ENCODE data around the gene ANAPC15. TPM values are rescaled to one million over a fixed set of nuclear protein-coding genes. Genes with fewer than 3 reads are reported as not detected.

Gene ANAPC15
- total RNA-seq, 4 donors from 2014 or later = 21.5 to 49.6 (median 39.7) TPM

- H3K36me3 ChIP-seq = peaks cover 3 to 5% of the 10 kb centered on the region in 2 donors
- intact Hi-C loops (cut with DNase I) = loop anchor here (10.0 kb wide), 2 partner anchors 121 to 331 kb away; partner anchors contain the start of genes CLPB and INPPL1
- H3K4me3 ChIP-seq (replicated peaks in 1 of 3) = peak overlapping the region in 1 of 3 donors; percentile 76
- WGBS, 2 donors = 76 to 83% methylated on average over 11 of the region's 11 CpGs
- TF ChIP-seq, protein P1, sequence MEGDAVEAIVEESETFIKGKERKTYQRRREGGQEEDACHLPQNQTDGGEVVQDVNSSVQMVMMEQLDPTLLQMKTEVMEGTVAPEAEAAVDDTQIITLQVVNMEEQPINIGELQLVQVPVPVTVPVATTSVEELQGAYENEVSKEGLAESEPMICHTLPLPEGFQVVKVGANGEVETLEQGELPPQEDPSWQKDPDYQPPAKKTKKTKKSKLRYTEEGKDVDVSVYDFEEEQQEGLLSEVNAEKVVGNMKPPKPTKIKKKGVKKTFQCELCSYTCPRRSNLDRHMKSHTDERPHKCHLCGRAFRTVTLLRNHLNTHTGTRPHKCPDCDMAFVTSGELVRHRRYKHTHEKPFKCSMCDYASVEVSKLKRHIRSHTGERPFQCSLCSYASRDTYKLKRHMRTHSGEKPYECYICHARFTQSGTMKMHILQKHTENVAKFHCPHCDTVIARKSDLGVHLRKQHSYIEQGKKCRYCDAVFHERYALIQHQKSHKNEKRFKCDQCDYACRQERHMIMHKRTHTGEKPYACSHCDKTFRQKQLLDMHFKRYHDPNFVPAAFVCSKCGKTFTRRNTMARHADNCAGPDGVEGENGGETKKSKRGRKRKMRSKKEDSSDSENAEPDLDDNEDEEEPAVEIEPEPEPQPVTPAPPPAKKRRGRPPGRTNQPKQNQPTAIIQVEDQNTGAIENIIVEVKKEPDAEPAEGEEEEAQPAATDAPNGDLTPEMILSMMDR (IDR thresholded peaks at IDR 0.05) = no peak
- TF ChIP-seq POLR2A (IDR thresholded peaks at IDR 0.05) = no peak
- H3K27ac ChIP-seq = peak overlapping the region; percentile 92 to 98 (median 96)
- no peaks in the 10 kb centered on the region for H3K9me3 ChIP-seq
- peaks cover 14 to 34% of the 10 kb centered on the region in 2 donors for H3K4me1 ChIP-seq
- no peak for DNase-seq
- H3K27me3 ChIP-seq = no peaks in the 10 kb centered on the region
Measured at GRCh38 chr11:72103754-72104167, 8.7 kb downstream of the ANAPC15 start.

- intact Hi-C loops (cut with DNase I) = loop anchor here (10.0 kb wide), 2 partner anchors 122 to 332 kb away; partner anchors contain the start of genes CLPB and INPPL1
Measured at GRCh38 chr11:72102946-72103753, 9.3 kb downstream of the ANAPC15 start, which contains the start of gene LAMTOR1. Gene LAMTOR1 (minus strand): TSS chr11:72103297. CDS start chr11:72103224, 73 bp downstream.

DNA sequence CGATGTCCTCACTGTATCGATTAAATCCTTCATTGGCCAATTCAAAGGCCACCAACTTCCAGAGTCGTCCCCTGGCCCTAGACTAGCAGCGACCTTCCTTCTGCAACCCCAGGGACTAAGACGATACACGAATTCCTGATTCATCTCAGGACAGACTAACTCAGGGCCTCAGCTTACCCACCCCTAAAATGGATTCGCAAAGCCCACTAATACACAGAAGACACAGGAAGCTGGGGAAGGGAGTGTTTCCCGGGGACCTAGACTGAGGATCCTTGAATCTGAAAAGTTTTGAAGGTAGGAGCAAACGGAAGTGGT is 9.9 kb downstream of the ANAPC15 start:
- Histone ChIP-seq H3K4me1 (peaks cover 14 to 34% of the 10 kb centered on the region in 2 donors), H3K27ac (peak overlapping the region; percentile 92 to 98 (median 96)), H3K4me3 (replicated peaks in 1 of 3) (peak overlapping the region; percentile 56 to 99 (median 76)), H3K36me3 (peaks cover 15 to 17% of the 10 kb centered on the region in 2 donors), H3K9me3 (no peaks in the 10 kb centered on the region), H3K27me3 (no peaks in the 10 kb centered on the region)
- TF ChIP-seq, protein P1 (IDR thresholded peaks at IDR 0.05) = no peak
- TF ChIP-seq POLR2A (IDR thresholded peaks at IDR 0.05) = peak in 1 of 2 donors; percentile 24
- intact Hi-C loops (cut with DNase I) = loop anchor here (10.0 kb wide), 2 partner anchors 122 to 332 kb away; partner anchors contain the start of genes CLPB and INPPL1
- no peak for DNase-seq
- 4 to 5% methylated on average over 9 of the region's 9 CpGs for WGBS, 2 donors

More at GRCh38 chr11:72102946-72103753, 9.3 kb downstream of the ANAPC15 start, which contains the start of gene LAMTOR1:
- Histone ChIP-seq H3K4me3 (replicated peaks in 1 of 3) (peak within 1 kb of the TSS; percentile 56 to 99 (median 76)), H3K4me1 (peaks cover 14 to 34% of the 10 kb centered on the region in 2 donors), H3K9me3 (no peaks in the 10 kb centered on the region), H3K27me3 (no peaks in the 10 kb centered on the region), H3K36me3 (peaks cover 9 to 11% of the 10 kb centered on the region in 2 donors), H3K27ac (peak within 1 kb of the TSS; percentile 92 to 98 (median 96))
- DNase-seq = peak; percentile 100
- peak; percentile 56 to 82 for TF ChIP-seq POLR2A (IDR thresholded peaks at IDR 0.05)
- TF ChIP-seq, protein P1 (IDR thresholded peaks at IDR 0.05) = peak in 4 of 6 experiments; percentile 31 to 67 (median 56)
- 4 to 8% methylated on average over 24 to 26 of the region's 64 CpGs for WGBS, 2 donors

DNA sequence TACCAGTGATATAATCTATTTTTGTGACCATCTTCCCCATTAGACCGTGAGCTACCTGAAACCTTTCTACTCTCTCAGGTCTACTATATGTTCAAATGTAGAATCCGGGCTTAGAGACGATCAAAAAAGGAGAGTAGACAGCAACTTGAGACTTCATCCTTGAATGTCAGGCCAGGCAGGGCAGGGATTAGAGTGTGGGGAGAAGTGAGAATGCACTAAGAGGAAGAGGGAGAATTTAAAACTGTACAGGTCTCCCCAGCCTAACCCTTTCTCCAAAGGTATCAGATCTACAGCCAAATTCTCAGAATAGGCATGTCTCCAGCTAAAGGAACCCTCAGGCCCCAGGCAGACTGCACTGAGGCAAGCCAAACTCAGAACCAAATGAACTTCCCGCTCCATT is 10.3 kb downstream of the ANAPC15 start:
- no peaks in the 10 kb centered on the region for H3K27me3 ChIP-seq
- H3K9me3 ChIP-seq = no peaks in the 10 kb centered on the region
- H3K27ac ChIP-seq = peak overlapping the region; percentile 92 to 98 (median 96)
- intact Hi-C loops (cut with DNase I) = loop anchor here (10.0 kb wide), 2 partner anchors 123 to 333 kb away; partner anchors contain the start of genes CLPB and INPPL1
- WGBS, 2 donors = 39 to 56% methylated on average over 4 of the region's 4 CpGs
- no peak for DNase-seq
- peaks cover 19 to 21% of the 10 kb centered on the region in 2 donors for H3K36me3 ChIP-seq
- TF ChIP-seq POLR2A (IDR thresholded peaks at IDR 0.05) = no peak
- TF ChIP-seq, protein P1 (IDR thresholded peaks at IDR 0.05) = no peak
- H3K4me1 ChIP-seq = peaks cover 14 to 34% of the 10 kb centered on the region in 2 donors
- peak overlapping the region; percentile 56 to 99 (median 76) for H3K4me3 ChIP-seq (replicated peaks in 1 of 3)
